IMR-90 (cell line): Measurements from ENCODE around the gene RAPGEF1. TPM values are rescaled to one million over a fixed set of nuclear protein-coding genes. Genes with fewer than 3 reads are reported as not detected.

Source experiments
- ATAC-seq: fragments of 200-7000 bp; cut with Tn5 transposase; 2 replicates; pipeline ENCODE4 v1.9.1; 2020; ENCODE audit warnings: low read depth, mild to moderate bottlenecking, moderate library complexity
- BruUV-seq: library from RNA; stranded (reverse); fragments of 400-500 nt; replicated peaks from 2 replicates; lab custom pipeline; 2021; lab: Mats Ljungman, UMichigan
- CTCF ChIA-PET: fragments of 300-600 bp; formaldehyde crosslinking; extraction: SDS; loops from one replicate; lab custom pipeline; 2021; ENCODE audit warnings: antibody characterized with exemption; lab: Yijun Ruan, JAX
- POLR2A ChIA-PET: fragments of 300-600 bp; sonication (Branson Sonifier 250); formaldehyde crosslinking; loops from one replicate; lab custom pipeline; 2022; ENCODE audit warnings: antibody characterized with exemption; ENCODE audit not compliant: unreplicated experiment; lab: Charles Lee
- DNase-seq: peaks from one replicate; pipeline ENCODE4 v3.0.0; 2013
- H2AFZ ChIP-seq: replicated peaks from 2 replicates; pipeline ENCODE3; 2013; ENCODE audit warnings: low read length, mild to moderate bottlenecking; ENCODE audit not compliant: poor library complexity
- H2AK5ac ChIP-seq: 2 replicates; pipeline ENCODE4 v1.6.1; 2013; ENCODE audit warnings: low read depth, low read length, inconsistent platforms
- H2AK9ac ChIP-seq: replicated peaks from 2 replicates; pipeline ENCODE3; 2013; ENCODE audit warnings: mild to moderate bottlenecking, low read depth, low read length, moderate library complexity; ENCODE audit not compliant: poor library complexity
- H2BK120ac ChIP-seq: 2 replicates; pipeline ENCODE4 v1.6.1; 2013; ENCODE audit warnings: low read depth, low read length, inconsistent platforms
- H2BK15ac ChIP-seq: 3 replicates; pipeline ENCODE4 v1.6.1; 2013; ENCODE audit warnings: low read depth, low read length, inconsistent platforms
- H2BK20ac ChIP-seq: 2 replicates; pipeline ENCODE4 v1.6.1; 2013; ENCODE audit warnings: low read depth, mild to moderate bottlenecking, inconsistent platforms, low read length, moderate library complexity
- H2BK5ac ChIP-seq: 2 replicates; pipeline ENCODE4 v1.6.1; 2013; ENCODE audit warnings: mild to moderate bottlenecking, low read depth, low read length, inconsistent platforms; ENCODE audit not compliant: poor library complexity, severe bottlenecking
- H3K14ac ChIP-seq: replicated peaks from 2 replicates; pipeline ENCODE4 v1.6.1; 2013; ENCODE audit warnings: low read depth, low read length, inconsistent platforms
- H3K18ac ChIP-seq: 2 replicates; pipeline ENCODE4 v1.6.1; 2013; ENCODE audit warnings: low read depth, low read length, control low read depth
- H3K23ac ChIP-seq: 2 replicates; pipeline ENCODE4 v1.6.1; 2013; ENCODE audit warnings: low read depth, low read length, inconsistent platforms
- H3K27ac ChIP-seq: 2 replicates; pipeline ENCODE4 v1.5.1; 2013; ENCODE audit warnings: mild to moderate bottlenecking, control low read depth, low read length; ENCODE audit not compliant: insufficient read depth
- H3K27me3 ChIP-seq: 2 replicates; pipeline ENCODE4 v1.6.1; 2013; ENCODE audit warnings: low read length; ENCODE audit not compliant: control insufficient read depth, insufficient read depth
- H3K36me3 ChIP-seq: 2 replicates; pipeline ENCODE4 v1.6.1; 2013; ENCODE audit warnings: low read length, mixed read lengths; ENCODE audit not compliant: control insufficient read depth, insufficient read depth
- H3K4ac ChIP-seq: 2 replicates; pipeline ENCODE4 v1.6.1; 2013; ENCODE audit warnings: low read depth, low read length, inconsistent platforms
- H3K4me1 ChIP-seq: 2 replicates; pipeline ENCODE4 v1.6.1; 2013; ENCODE audit warnings: low read length, mixed read lengths; ENCODE audit not compliant: control insufficient read depth, insufficient read depth
- H3K4me2 ChIP-seq: 2 replicates; pipeline ENCODE4 v1.6.1; 2013; ENCODE audit warnings: low read depth, mild to moderate bottlenecking, control low read depth, low read length, moderate library complexity
- H3K4me3 ChIP-seq: 2 replicates; pipeline ENCODE4 v1.5.1; 2013; ENCODE audit warnings: low read depth, mild to moderate bottlenecking, control low read depth, low read length, moderate library complexity; ENCODE audit not compliant: insufficient read depth
- H3K56ac ChIP-seq: 2 replicates; pipeline ENCODE4 v1.6.1; 2013; ENCODE audit warnings: low read length, inconsistent platforms; ENCODE audit not compliant: insufficient read depth; ENCODE audit errors: extremely low read depth
- H3K79me1 ChIP-seq, 2 experiments: 2 replicates each; pipeline ENCODE4 v1.6.1; 2013; ENCODE audit warnings: low read length in 2 of 2, inconsistent platforms in 1 of 2, low read depth in 1 of 2
- H3K9ac ChIP-seq: 2 replicates; pipeline ENCODE4 v1.6.1; 2013; ENCODE audit warnings: low read depth, low read length, control low read depth
- H3K9me1 ChIP-seq: 2 replicates; pipeline ENCODE4 v1.6.1; 2013; ENCODE audit warnings: low read length, inconsistent platforms; ENCODE audit not compliant: insufficient read depth
- H3K9me3 ChIP-seq: 2 replicates; pipeline ENCODE4 v1.6.1; 2013; ENCODE audit warnings: low read length; ENCODE audit not compliant: control insufficient read depth, insufficient read depth
- H4K20me1 ChIP-seq: 2 replicates; pipeline ENCODE4 v1.6.1; 2013; ENCODE audit warnings: low read length, inconsistent platforms; ENCODE audit not compliant: insufficient read depth
- H4K5ac ChIP-seq: 2 replicates; pipeline ENCODE4 v1.6.1; 2013; ENCODE audit warnings: mild to moderate bottlenecking, low read depth, low read length, control low read depth
- H4K8ac ChIP-seq, 2 experiments: 2 replicates each; pipeline ENCODE4 v1.6.1; 2013; ENCODE audit warnings: low read depth in 2 of 2, low read length in 2 of 2, control low read depth in 1 of 2, inconsistent platforms in 1 of 2
- H4K91ac ChIP-seq: 2 replicates; pipeline ENCODE4 v1.6.1; 2013; ENCODE audit warnings: low read depth, low read length, inconsistent platforms; ENCODE audit not compliant: insufficient read depth
- BHLHE40 ChIP-seq: fragments of 150-350 bp; IDR thresholded peaks from 2 replicates; pipeline ENCODE4 v1.6.1; 2016; ENCODE audit warnings: mild to moderate bottlenecking, low read depth, low read length
- CHD1 ChIP-seq: IDR thresholded peaks from 2 replicates; pipeline ENCODE4 v1.6.1; 2012; ENCODE audit warnings: low read depth, low read length, improper control_type of control experiment
- CTCF ChIP-seq: conservative IDR thresholded peaks from 2 replicates; pipeline ENCODE4 v1.5.1; 2012; ENCODE audit warnings: mild to moderate bottlenecking, low read depth, low read length, improper control_type of control experiment
- RCOR1 ChIP-seq: IDR thresholded peaks from 2 replicates; pipeline ENCODE4 v1.6.1; 2012; ENCODE audit warnings: mild to moderate bottlenecking, low read length, improper control_type of control experiment; ENCODE audit not compliant: insufficient replicate concordance
- WGBS, 2 experiments: methylation state at CpG; one replicate each; pipeline versions ENCODE4 v1.1.5 to v1.1.7; 2013; ENCODE audit warnings: missing lambda C conversion rate in 2 of 2; ENCODE audit not compliant: insufficient read length in 1 of 2; ENCODE audit errors: extremely low coverage in 2 of 2; 5-methylcytosine and 5-hydroxymethylcytosine counted together
- dilution Hi-C: fragments of 300-500 bp; cut with HindIII; formaldehyde crosslinking; loops from one replicate; pipeline ENCODE4 v1.14.3; 2018; ENCODE audit warnings: low sequenced_read_pairs; ENCODE audit not compliant: unreplicated experiment
- in situ Hi-C: fragments of 300-500 bp; cut with MboI; formaldehyde crosslinking; loops from 3 replicates; pipeline ENCODE4 v1.14.3; 2019; ENCODE audit warnings: low sequenced_read_pairs, inconsistent platforms, mixed read lengths
- intact Hi-C: fragments of 100-400 bp; cut with micrococcal nuclease; formaldehyde crosslinking; loops from 2 replicates; pipeline ENCODE4 v1.10.0; 2022
- polyA plus RNA-seq, 3 experiments: library from polyadenylated mRNA; depleted of rRNA; stranded (reverse); fragments of >200 nt; gene quantifications; 2 replicates each; pipeline ENCODE4 v1.2.3, GENCODE V29; 2012; ENCODE audit warnings: low replicate concordance in 1 of 3
- total RNA-seq: library from RNA; depleted of rRNA; stranded (reverse); fragments of >200 nt; gene quantifications from 2 replicates; pipeline ENCODE4 v1.2.3, GENCODE V29; 2012

Gene RAPGEF1
- total and polyA plus RNA-seq, 2 of the 4 experiments (the other 2 are of a cell fraction) = 13.1 to 22.3 TPM

- Histone ChIP-seq H4K5ac (no peak overlapping the region), H3K27me3 (no peaks in the 10 kb centered on the region), H2BK15ac (no peak overlapping the region; the same call in 2 of the 3 replicates), H4K8ac (no peak overlapping the region), H4K91ac (no peak overlapping the region), H2AK5ac (no peak overlapping the region), H3K9me1 (peaks cover 23% of the 10 kb centered on the region), H3K14ac (no peak overlapping the region), H3K27ac (no peak overlapping the region), H3K4me3 (no peak overlapping the region), H3K4me1 (peaks cover 7% of the 10 kb centered on the region), H4K20me1 (peaks cover 54% of the 10 kb centered on the region), H2BK5ac (no peak overlapping the region), H3K56ac (no peak overlapping the region), H3K23ac (no peak overlapping the region), H3K18ac (no peak overlapping the region), H2AFZ (no peak overlapping the region), H3K4me2 (no peak overlapping the region), H2BK20ac (no peak overlapping the region), H2BK120ac (no peak overlapping the region), H3K36me3 (no peaks in the 10 kb centered on the region), H3K79me1 (peaks cover 52 to 85% of the 10 kb centered on the region in 2 experiments), H3K4ac (no peak overlapping the region), H3K9me3 (no peaks in the 10 kb centered on the region), H3K9ac (no peak overlapping the region), H2AK9ac (no peak overlapping the region)
- BruUV-seq = no TSS peak
- DNase-seq (no peak), ATAC-seq (no peak)
- POLR2A ChIA-PET = no interaction called here
- dilution Hi-C loops (no loop called here), in situ Hi-C loops (no loop called here), intact Hi-C loops (no loop called here)
- TF ChIP-seq CHD1 (no peak), RCOR1 (no peak), BHLHE40 (no peak), CTCF (no peak)
- CTCF ChIA-PET = no interaction called here
- 100% methylated on average over 1 of the region's 8 CpGs; no CpG with 5 or more reads in 1 of the 2 experiments for WGBS, 2 experiments
Observed at GRCh38 chr9:131702911-131703310, 37.0 kb downstream of the RAPGEF1 start.
